Measurements from ENCODE around the gene MARF1.
"Not testable (repeated sequence)": the region's sequence is repeated elsewhere in the genome, so short reads cannot be mapped to it uniquely, and the experiment has no call there.

MARF1 gene

DNA sequence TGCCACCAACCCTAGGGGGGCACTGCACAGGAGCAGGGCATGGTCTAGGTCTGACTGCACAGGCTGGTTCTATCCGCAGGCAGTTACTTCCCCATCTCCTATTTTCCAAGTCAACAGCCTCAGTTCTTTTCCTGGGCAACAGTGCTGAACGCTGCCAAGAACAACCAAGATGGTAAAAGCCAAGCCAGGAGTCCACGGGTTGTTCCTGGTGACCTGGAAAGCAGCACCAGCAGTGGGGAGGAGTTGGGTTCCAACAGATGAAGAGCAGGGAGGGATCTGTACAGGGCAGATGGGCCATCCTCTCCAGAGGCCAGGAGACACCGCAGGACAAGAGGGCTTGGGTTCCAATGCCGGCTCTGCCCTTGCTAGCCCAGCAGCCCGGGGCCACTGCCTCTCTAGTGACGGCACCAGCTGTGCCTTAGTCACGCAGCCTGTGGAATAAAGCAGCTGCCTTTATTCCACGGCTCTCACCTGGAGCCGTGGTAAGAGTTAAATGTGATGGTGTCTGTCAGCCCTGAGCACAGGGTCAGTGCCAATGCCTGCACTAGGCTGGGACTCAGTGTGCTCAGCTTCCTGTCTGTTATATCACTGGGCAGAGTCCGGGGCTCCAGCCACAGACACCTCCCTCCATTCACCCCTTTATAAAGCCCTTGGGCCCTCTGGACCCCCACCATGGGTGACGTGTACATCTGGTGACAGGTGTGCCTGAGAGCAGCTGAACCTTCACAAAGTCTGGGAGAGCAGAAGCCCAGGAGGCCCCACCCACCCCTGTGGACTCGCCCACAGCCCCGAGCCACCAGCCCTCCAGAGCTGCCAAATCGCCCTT, 44.9 kb downstream of the MARF1 start:
- no peak for DNase-seq

DNA sequence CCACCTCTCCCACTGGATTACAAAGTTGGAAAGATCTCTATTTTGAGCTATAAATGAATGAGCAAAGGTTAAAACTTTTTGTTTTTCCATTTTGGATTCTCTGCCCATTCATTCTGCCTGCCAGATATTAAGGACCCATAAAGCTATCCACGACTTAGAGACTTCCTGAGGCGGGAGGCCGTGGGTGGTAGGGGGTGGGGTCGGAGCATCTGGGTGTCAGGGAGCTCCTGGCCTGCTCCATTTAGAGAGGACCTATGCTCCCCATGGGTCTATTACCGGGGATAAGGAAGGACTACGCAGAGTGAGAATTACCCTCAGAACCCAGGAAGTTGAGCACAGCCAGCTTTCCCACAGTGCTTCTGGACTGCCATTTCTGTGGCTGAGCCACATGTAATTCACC, 45.8 kb downstream of the MARF1 start:
- no peak for DNase-seq

- no peak for DNase-seq
Observed at GRCh38 chr16:15594711-15595320, 48.1 kb downstream of the MARF1 start.

- DNase-seq: no peak
Observed at GRCh38 chr16:15593235-15593634, 49.7 kb downstream of the MARF1 start.

DNA sequence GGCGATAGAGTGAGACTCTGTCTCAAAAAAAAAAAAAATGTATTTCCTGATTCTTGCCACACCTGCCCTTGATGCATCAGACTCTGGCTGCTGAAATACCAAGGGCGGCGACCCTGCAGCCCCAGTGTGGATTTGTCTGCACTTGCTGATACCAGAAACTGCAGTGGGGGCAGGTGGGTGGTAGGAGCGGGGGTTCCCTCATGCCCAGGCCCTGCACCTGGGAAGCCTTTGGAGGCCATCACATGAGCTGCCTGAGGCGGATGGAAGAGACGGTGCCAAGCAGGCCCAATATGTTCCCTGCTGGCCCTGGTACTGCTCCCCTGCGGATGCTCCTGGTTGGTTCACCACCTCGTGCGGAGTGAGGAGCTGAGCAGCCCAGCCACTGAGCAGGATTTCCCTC, 50.6 kb downstream of the MARF1 start:
- DNase-seq: no peak

DNA sequence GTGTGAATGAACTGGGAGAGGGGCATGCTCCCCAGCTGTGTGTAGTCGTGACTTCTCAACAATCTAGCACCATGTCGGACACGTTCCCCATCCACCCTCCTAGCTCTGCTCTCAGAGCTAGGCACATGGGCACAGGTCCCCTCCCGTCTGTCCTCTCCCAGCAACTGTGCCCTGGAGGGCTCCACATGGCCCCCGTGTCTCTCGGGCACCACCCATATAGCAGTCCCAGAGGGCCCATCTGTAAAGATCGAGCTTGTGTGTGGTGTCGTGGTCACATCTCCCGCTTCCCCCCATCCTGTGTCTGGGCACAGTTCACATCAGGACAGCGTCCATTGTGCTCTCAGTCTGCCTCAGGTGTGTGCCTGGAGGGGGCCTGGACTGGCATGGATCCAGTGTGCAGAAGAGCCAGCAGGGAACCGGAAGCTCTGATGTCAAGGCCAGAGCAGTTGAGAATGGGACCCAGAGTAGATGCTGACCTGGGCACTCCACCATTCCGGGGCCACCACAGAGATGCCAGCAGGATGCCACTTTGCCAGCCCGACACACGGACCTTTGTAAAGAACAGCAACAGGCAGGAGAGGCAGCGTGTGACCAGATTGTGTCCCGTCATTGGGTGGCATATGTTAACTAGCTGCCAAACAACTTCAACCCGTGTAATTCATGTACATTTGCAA, 55.7 kb downstream of the MARF1 start:
- no peak for DNase-seq

DNA sequence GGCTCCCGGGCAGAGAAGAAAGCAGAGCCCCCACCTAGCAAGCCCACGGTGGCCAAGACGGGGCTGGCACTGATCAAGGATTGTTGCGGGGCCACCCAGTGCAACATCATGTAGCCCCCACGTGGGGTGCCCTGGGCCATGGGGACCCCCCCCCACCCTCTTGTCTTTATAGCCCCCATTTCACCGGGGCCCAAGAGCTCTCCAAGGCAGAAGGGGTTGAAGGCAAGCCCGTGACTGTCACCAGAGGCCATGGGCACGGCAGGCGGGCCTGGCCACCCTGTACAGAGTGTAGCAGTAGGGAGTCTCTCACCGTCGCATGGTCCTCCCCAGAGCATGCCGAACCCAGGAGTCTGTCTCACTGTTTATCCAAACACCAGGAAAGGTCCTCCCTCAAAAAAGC, 56.2 kb downstream of the MARF1 start:
- no peak for DNase-seq

GRCh38 chr16:15585956-15586355, 57.0 kb downstream of the MARF1 start:
- DNase-seq: no peak

GRCh38 chr16:15583526-15583925, 59.4 kb downstream of the MARF1 start:
- DNase-seq: no peak

GRCh38 chr16:15581127-15581815, 61.7 kb downstream of the MARF1 start:
- no peak for DNase-seq

- no peak for DNase-seq
Observed at GRCh38 chr16:15578824-15579223, 64.1 kb downstream of the MARF1 start.

DNA sequence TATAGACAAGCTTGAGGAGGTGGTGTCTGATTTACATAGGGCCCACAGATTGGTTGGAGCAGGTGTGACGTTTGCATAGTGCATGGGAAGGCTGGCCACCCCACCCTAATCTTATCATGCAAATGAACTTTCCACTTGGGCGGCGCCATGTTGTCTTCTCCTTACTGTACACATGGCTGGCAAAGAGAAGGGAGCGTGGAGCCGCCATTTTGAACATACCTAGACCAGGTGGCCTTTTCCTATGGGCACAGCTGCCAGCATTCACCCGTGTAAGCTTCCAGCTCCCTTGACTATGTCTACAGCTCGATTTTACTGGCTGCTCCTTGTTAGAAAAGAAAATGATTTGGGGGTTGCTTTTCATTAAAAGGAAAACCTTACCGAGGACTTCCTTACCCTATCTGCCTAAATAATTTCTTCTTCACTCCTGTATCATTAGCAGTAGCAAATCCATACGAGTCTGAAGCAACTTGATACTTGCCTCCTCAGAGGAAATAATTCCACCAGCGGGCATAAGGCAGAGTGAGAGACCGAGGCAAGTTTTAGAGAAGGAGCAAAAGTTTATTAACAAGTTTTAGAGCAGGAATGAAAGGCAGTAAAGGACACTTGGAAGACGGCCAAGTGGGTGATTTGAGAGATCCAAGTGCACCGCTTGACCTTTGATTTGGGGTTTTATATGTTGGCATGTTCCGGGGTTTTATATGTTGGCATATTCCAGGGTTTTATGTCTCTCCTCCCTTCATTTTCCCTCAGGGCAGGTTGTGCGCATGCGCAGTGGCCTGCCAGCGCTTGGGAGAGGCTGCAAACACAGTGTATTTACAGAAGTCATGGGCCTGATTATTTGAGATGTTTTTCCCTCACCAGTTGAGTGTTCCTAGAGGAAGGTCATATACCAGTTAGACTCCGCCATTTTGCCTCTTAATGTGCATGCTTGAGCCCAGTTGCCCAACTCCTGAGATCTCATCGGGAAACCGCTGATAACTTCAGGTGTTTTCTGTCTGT, 65.7 kb downstream of the MARF1 start:
- DNase-seq: peak; percentile 55

DNA sequence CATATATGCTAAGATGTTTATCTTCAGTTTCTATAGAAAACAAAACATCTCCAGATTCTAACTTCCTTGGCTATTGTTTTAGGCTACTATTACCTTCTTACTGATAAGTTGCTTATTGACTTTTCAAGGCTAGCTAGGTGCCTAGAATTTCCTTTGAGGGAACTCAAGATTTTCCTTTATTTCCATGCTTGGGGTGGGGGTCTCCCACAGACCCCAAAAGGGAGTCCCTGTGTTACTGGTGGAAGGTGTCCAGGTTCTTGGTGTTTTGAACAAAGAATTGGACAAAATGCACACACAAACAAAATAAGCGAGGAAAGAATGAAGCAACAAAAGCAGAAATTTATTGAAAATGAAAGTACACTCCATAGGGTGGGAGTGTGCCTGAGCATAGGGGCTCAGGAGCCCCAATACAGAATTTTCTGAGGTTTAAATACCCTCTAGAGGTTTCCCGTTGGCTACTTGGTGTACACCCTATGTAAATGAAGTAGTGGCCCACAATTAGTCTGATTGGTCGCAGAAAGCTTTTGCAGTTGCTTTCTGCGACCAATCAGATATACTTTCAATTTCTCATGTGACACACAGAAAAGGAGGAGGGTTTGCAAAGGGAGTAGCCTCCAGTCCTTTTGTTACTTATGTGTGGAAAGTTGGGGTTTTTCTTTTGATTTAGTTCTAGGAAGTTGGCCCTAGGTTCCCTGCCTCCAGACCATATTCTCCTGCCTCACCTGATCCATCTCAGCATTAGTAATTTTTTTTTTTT, 67.5 kb downstream of the MARF1 start:
- DNase-seq: peak; percentile 37

DNA sequence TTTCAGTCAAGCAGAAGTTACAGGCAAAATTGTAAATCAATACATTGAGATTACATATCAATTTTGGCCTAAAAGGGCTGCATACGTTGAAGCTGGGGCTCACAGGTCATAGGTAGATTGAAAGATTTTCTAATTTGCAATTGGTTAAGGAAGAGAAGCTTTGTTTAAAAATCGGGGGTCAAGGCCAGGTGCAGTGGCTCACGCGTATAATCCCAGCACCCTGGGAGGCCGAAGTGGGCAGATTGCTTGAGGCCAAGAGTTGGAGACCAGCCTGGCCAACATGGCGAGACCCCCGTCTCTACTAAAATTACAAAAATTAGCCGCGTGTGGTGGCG, 68.4 kb downstream of the MARF1 start:
- DNase-seq: no peak

- not testable (repeated sequence) for DNase-seq
Observed at GRCh38 chr16:15573896-15574613, 68.9 kb downstream of the MARF1 start.

- DNase-seq: no peak
Observed at GRCh38 chr16:15573274-15573895, 69.6 kb downstream of the MARF1 start.

DNA sequence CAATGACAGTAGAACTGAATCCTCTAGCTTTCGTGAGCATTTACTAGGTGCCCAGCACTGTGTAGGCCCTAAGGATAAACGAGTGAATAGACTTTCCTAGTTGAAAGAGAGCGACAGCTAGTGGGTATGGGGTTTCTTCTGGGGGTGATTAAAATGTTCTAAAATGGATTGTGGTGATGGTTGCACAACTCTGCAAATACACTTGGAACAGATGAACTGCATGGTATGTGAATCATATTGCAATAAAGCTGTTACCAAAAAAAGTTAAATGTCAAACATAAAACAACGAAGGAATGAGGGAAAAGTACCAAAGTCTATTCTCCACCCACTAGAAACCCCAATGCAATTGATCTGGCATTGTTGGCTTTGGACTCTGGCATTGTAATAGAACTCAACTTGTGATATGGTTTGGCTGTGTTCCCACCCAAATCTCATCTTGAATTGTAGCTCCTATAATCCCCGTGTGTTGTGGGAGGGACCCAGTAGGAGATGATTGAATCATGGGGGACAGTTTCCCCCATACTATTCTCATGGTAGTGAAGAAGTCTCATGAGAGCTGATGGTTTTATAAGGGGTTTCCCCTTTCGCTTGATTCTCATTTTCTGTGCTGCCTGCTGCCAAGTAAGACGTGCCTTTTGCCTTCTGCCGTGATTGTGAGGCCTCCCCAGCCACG, 70.5 kb downstream of the MARF1 start:
- DNase-seq: no peak

GRCh38 chr16:15571557-15571956, 71.4 kb downstream of the MARF1 start:
- DNase-seq: no peak

DNA sequence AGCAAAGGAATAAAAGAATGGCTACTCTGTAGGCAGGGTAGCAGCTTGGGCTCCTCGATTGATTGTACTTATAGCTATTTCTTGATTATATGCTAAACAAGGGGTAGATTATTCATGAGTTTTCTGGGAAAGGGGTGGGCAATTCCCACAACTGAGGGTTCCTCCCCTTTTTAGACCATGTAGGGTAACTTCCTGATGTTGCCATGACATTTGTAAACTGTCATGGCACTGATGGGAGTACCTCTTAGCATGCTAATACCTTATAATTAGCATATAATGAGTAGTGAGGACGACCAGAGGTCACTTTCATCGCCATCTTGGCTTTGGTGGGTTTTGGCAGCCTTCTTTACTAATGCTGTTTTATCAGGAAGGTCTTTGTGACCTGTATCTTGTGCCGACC, 72.3 kb downstream of the MARF1 start:
- not testable (repeated sequence) for DNase-seq

DNA sequence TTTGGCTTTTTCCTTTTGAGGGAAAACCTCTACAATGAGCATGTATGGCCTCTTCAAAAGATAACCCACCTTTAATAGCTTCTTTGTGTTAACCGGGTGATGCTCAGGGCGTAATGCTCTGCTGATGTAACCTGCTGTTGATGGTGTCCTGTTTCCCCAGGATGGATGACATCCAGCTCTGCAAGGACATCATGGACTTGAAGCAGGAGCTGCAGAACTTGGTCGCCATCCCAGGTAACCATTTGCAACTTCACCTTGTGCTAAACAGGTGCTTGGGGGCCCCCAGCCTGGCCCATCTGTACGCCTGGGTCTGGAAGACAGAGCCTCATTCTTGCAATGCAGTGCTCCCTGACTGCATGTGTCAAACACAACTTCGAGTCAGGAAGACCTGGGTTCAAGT, 75.1 kb downstream of the MARF1 start:
- DNase-seq: no peak

All from hematopoietic multipotent progenitor cell treated with erythropoietin and hydrocortisone succinate and interleukin-3 and kit ligand, for 8 days (in vitro differentiated cells).